HG03457 (cell line): ENCODE data around the gene LCE2C.

Experiments
- ATAC-seq: cut with Tn5 transposase; IDR thresholded peaks from one replicate; pipeline ENCODE4 v1.9.1; 2021; ENCODE audit warnings: moderate number of reproducible peaks; ENCODE audit not compliant: unreplicated experiment

Gene LCE2C

DNA sequence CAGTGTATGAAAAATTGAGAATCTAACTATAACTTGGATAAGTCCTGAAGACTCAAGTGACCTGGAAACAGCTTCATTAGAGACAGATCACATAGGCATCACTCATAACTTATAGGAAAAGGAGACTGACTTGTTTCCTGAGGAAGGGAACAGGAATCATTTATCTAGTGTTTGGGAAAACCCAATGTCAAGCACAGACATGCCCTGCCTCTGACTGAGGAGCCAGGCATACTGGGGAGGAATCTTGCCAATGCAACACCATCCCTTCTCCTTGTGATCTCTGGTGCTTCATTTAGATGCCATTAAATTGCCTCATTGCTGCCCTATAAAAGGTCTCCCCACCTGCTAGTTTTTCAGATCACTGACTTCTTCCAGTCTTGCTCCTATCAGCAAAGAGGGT, 43.2 kb downstream of the LCE2C start:
- no peak for ATAC-seq

DNA sequence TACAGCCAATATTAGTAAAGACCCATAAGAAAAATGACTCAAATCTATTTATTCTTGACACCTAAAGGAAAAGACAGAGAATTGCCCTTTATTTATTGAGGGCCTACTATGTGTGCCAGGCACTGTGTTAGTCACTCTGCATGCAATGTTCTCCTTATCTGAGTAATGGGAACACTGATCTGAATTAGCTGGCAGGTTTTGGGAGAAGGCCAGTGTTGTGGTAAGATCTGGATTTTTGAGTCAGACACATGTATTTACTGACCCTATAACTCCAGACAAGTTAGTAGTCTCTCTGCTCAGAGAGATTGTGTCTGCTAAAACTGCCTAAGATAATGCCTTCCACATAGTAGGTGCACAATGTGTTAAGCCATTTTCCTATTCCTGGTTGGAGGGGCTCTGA, 50.2 kb downstream of the LCE2C start:
- no peak for ATAC-seq
